GM20431 (cell line): Measurements from ENCODE around the gene SCAMP2.

Source experiments
- in situ Hi-C: fragments of 300-500 bp; cut with MseI, MboI; formaldehyde crosslinking; loops from one replicate; pipeline ENCODE4 v1.15.0; 2020; ENCODE audit warnings: low sequenced_read_pairs; ENCODE audit not compliant: unreplicated experiment

SCAMP2 gene

DNA sequence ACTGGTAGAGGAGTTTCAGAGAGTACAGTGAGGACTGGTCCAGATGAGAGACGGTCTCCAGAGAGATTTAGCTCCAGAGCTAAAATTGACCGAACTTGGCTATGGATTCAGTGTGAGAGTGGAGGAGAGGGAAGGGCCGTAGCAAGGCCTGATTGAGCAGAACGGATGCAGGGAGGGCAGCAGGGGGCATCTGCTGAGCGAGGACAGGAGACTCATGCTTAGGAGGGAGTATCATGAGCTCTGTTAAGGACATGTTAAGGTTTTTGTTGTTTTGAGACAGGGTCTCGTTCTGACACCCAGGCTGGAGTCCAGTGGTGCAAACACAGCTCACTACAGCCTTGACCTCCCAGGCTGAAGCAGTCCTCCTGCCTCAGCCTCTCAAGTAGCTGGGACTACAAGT is 68.2 kb downstream of the SCAMP2 start:
- in situ Hi-C loops: no loop called here

DNA sequence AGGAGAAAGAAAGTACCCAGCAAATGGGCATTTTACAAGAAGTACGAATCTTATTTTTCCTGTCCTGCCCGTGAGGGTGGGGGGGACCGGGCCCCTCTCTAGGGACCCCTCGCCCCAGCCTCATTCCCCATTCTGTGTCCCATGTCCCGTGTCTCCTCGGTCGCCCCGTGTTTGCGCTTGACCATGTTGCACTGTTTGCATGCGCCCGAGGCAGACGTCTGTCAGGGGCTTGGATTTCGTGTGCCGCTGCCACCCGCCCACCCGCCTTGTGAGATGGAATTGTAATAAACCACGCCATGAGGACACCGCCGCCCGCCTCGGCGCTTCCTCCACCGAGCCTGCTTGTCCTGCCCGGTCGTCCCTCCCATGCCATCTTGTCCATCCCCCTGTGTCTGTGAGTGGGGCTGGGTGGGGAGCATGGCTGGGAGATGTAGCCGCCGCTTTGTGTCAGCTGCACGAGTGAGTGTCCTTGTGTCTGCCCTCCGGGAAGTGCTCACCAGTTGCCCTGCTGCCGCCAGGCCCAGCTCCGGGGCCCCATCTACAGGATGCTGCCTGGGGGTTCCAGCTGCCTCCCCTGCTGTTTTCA is 70.2 kb downstream of the SCAMP2 start:
- in situ Hi-C loops: no loop called here

- in situ Hi-C loops: no loop called here
Measured at GRCh38 chr15:74802290-74802689, 70.9 kb downstream of the SCAMP2 start.

DNA sequence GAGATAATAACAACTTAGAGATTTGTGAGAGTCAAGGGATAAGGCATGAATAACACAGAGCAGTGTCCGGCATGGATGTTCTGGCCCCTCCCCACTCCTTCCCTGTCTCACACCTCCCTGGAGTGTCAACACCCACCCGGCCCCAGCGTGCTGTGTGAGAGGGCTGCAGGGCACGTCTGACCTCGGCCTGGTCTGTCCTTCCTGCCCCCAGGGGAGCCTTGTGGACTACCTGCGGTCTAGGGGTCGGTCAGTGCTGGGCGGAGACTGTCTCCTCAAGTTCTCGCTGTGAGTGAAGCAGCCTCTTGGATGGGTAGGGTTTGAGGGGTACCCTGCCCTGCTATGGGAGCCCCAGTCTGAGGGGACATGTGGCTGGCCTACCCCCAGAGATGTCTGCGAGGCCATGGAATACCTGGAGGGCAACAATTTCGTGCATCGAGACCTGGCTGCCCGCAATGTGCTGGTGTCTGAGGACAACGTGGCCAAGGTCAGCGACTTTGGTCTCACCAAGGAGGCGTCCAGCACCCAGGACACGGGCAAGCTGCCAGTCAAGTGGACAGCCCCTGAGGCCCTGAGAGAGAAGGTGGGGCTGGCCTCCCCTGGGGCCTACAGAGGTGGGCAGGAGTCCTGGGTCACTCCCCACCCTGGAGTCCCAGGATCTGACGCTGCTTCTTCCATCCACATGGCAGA is 71.7 kb downstream of the SCAMP2 start:
- in situ Hi-C loops: no loop called here

DNA sequence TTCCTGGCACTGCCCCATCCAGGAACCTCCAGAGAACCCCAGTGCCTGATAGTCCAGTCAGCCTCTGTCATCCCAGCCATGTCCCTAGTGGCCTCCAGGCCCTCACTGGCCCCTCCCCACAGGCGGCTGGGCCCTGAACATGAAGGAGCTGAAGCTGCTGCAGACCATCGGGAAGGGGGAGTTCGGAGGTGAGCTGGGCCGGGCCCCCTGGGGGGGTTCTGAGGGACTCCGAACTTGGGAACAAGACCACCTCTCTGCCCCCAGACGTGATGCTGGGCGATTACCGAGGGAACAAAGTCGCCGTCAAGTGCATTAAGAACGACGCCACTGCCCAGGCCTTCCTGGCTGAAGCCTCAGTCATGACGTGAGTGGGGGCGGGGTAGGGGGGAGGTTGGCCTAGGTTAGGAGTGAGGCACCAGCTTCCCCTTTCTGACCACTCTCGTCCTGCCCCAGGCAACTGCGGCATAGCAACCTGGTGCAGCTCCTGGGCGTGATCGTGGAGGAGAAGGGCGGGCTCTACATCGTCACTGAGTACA is 72.5 kb downstream of the SCAMP2 start:
- in situ Hi-C loops: no loop called here

- in situ Hi-C loops: no loop called here
Measured at GRCh38 chr15:74799856-74800558, 73.2 kb downstream of the SCAMP2 start.

DNA sequence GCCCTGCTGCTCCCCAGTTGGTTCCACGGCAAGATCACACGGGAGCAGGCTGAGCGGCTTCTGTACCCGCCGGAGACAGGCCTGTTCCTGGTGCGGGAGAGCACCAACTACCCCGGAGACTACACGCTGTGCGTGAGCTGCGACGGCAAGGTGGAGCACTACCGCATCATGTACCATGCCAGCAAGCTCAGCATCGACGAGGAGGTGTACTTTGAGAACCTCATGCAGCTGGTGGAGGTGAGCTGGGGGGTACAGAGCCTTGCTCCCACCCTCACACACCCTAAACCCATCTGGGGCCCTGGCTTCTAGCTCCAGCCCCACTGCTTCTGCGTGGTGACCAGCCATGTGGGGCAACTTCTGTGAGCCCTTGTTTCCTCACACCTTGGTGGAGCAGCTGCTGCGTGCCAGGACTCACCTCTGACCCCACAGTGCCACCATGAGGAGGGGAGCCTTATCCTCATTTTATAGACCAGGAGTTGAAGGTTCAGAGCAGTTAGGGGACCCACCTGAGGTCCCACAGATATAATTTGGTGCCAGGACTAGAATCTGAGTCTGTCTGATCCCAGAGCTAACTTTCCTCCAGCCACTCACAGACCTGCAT is 73.8 kb downstream of the SCAMP2 start:
- in situ Hi-C loops: no loop called here

GRCh38 chr15:74798388-74799254 is 74.5 kb downstream of the SCAMP2 start:
- in situ Hi-C loops: no loop called here

DNA sequence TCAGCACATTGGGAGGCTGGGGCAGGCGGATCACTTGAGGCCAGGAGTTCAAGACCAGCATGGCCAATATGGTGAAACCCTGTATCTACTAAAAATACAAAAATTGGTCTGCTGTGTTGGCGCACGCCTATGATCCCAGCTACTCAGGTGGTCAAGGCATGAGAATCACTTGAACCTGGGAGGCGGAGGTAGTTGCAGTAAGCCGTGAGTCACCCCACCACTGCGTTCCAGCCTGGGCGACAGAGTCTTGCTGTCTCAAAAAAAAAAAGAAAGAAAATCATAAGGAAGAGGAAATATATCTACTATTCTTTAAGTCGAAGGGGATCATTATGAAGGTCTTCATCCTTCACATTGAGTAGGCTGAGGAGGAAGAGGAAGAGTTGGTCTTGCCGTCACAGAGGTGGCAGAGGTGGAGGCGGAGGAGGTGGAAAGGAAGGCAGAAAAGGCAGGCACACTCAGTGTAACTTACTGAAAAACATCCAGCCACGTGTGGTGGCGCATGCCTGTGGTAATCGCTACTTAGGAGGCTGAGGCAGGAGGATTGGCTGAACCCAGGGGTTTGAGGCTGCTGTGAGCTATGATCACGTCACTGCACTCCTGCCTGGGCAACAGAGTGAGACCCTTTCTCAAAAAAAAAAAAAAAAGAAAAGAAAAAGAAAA is 77.1 kb downstream of the SCAMP2 start:
- in situ Hi-C loops: no loop called here

DNA sequence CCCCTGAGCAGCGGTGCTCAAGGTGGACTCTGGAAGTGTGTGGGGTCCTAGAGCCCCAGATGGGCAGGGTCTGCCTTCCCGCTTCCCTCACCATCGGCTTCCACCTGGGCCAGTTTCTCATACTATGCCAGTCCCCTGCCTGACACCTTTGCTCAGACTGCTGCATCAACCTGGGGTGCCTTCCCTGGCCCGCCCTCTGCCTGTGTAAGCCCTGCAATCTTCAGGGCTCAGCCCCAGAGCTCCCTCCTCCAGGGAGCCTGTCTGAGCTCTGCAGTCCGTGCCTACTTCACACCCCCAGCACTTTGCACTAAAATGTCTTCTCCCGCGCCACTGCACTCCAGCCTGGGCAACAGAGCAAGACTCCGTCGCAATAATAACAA is 78.2 kb downstream of the SCAMP2 start:
- in situ Hi-C loops: no loop called here

- in situ Hi-C loops: no loop called here
Measured at GRCh38 chr15:74794248-74794969, 78.8 kb downstream of the SCAMP2 start.
